GM04503 (cell line): ENCODE data around the gene SREK1IP1.

Source experiments
- DNase-seq: peaks from one replicate; pipeline ENCODE4 v3.0.0-alpha.2; 2012; ENCODE audit warnings: low read depth

Gene SREK1IP1

DNA sequence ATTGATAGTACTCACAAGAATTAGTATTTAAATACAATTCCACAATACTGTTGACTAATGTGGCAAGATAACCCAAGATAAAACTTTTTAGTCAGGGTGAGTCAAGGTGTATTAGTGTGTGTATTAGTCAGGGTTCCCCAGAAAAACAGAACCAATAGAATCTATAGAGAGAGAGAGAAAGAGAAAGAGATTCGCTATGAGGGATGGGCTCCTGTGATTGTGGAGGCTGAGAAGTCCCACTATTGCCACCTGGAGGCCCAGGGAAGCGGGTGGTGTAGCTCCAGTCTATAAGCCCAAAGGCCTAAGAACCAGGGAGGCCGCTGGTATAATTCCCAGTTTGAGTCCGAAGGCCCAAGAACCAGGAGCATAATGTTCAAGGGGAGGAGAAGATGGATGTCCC is 88.2 kb downstream of the SREK1IP1 start:
- DNase-seq = no peak

DNA sequence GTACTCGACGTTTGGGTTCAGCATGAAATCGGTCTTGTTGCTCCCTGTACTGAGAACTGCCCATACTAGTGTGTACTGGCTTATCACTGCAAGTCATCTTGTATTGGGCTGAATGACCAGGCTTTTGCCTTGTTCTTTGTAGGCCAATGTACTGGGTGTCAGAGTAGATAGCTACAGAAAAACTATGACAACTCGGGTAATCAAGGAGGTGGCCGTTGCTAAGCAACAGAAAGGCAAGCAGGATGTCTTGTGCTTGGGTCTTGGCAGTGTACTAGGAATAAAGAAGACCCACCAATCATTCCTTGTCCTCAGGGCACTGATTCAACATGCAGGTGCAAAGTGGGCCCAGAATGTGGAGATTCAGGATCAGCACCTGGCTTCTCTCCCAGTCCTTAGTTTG is 90.1 kb downstream of the SREK1IP1 start:
- no peak for DNase-seq

DNA sequence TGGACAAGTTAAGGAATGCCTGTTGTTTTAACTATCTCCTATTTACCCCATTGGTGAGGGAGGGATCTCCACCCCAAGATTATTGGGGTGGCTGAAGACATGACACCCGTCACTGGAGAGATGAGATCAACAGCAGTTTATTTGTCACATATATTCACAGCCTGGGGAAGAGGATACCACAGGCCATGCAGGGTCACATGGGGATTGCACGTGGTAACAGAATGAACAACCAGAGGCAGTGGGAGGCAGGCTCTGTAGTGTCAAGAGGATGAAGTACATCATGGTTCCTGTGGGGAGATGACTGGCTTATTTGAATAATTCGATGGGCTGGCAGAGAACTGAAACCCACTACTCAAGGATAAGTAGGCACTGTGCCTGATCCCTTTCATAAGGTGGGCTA is 96.8 kb downstream of the SREK1IP1 start:
- DNase-seq = no peak

DNA sequence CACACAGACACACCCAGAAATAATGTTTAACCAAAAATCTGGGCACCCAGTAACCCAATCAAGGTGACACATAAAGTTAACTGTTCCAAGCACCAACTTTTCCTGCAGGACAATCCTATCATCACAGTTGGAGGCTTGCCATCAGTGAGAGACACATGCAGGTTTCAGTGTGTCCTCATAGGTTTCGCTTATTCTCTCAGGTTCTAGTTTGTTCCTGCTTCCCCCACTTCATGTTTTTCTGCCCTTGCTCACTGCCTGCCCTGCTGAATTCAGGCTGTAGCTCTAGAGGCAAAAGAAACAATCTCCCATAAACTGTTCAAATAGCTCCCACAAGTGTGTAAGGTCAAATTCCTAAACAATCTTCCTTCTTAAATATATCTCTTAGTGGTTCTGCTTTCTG is 98.2 kb downstream of the SREK1IP1 start:
- DNase-seq = no peak
